Fibroblast of gingiva (primary cell): ENCODE data around the gene LYRM7.
"Not testable (repeated sequence)": the region's sequence is repeated elsewhere in the genome, so short reads cannot be mapped to it uniquely, and the experiment has no call there.

Source experiments
- DNase-seq: peaks from one replicate; pipeline ENCODE4 v3.0.0-alpha.2; 2011; ENCODE audit warnings: low read depth

The LYRM7 gene

GRCh38 chr5:131180407-131180806 lies 9.7 kb downstream of the LYRM7 start:
- DNase-seq, result no peak

GRCh38 chr5:131182839-131183238 lies 12.1 kb downstream of the LYRM7 start:
- DNase-seq, result no peak

- no peak for DNase-seq
Observed at GRCh38 chr5:131185523-131186104, 14.9 kb downstream of the LYRM7 start.

GRCh38 chr5:131186561-131187256 lies 16.0 kb downstream of the LYRM7 start:
- no peak for DNase-seq

- DNase-seq, result peak; percentile 3
Observed at GRCh38 chr5:131193106-131193505, 22.4 kb downstream of the LYRM7 start.

GRCh38 chr5:131193897-131194296 lies 23.2 kb downstream of the LYRM7 start:
- DNase-seq, result not testable (repeated sequence)

- no peak for DNase-seq
Observed at GRCh38 chr5:131194725-131195124, 24.0 kb downstream of the LYRM7 start.

- no peak for DNase-seq
Observed at GRCh38 chr5:131195696-131196095, 25.0 kb downstream of the LYRM7 start.

- peak; percentile 38 for DNase-seq
Observed at GRCh38 chr5:131196331-131196730, 25.6 kb downstream of the LYRM7 start.

- DNase-seq, result peak; percentile 64
Observed at GRCh38 chr5:131198625-131199024, 27.9 kb downstream of the LYRM7 start.

GRCh38 chr5:131200560-131200959 lies 29.8 kb downstream of the LYRM7 start:
- no peak for DNase-seq

GRCh38 chr5:131204964-131205363 lies 34.2 kb downstream of the LYRM7 start:
- no peak for DNase-seq

- no peak for DNase-seq
Observed at GRCh38 chr5:131206061-131206460, 35.3 kb downstream of the LYRM7 start.

GRCh38 chr5:131206772-131207171 lies 36.0 kb downstream of the LYRM7 start:
- peak; percentile 15 for DNase-seq

- no peak for DNase-seq
Observed at GRCh38 chr5:131209175-131209505, 38.4 kb downstream of the LYRM7 start.

GRCh38 chr5:131209506-131210150 lies 38.9 kb downstream of the LYRM7 start:
- DNase-seq, result no peak

GRCh38 chr5:131210151-131210510 lies 39.4 kb downstream of the LYRM7 start:
- no peak for DNase-seq

GRCh38 chr5:131211669-131212068 lies 40.9 kb downstream of the LYRM7 start:
- no peak for DNase-seq

- peak; percentile 9 for DNase-seq
Observed at GRCh38 chr5:131212471-131213021, 41.8 kb downstream of the LYRM7 start.

GRCh38 chr5:131214609-131215227 lies 44.0 kb downstream of the LYRM7 start:
- no peak for DNase-seq

- no peak for DNase-seq
Observed at GRCh38 chr5:131217791-131218190, 47.0 kb downstream of the LYRM7 start.

GRCh38 chr5:131218392-131218791 lies 47.6 kb downstream of the LYRM7 start:
- no peak for DNase-seq

- no peak for DNase-seq
Observed at GRCh38 chr5:131220566-131220965, 49.8 kb downstream of the LYRM7 start.
